ENCODE data around the gene AQP1.

The AQP1 gene

GRCh38 chr7:30925913-30926312 lies 14.3 kb downstream of the AQP1 start:
- H3K9ac ChIP-seq, result no peak overlapping the region
- H2AFZ ChIP-seq, result no peak overlapping the region
- no peak overlapping the region for H3K27ac ChIP-seq
- H3K79me2 ChIP-seq, result no peaks in the 10 kb centered on the region
- no peaks in the 10 kb centered on the region for H3K4me1 ChIP-seq
- H3K4me3 ChIP-seq (ENCODE audit: low read depth, low read length), result no peak overlapping the region
- TF ChIP-seq CTCF (IDR thresholded peaks at IDR 0.05), result no peak
- H3K9me3 ChIP-seq (ENCODE audit: control insufficient read depth, low read length), result no peaks in the 10 kb centered on the region
- no peak overlapping the region for H3K4me2 ChIP-seq (ENCODE audit: low read length)
- H3K36me3 ChIP-seq (ENCODE audit: control insufficient read depth, insufficient read depth, low read length), result no peaks in the 10 kb centered on the region
- no peaks in the 10 kb centered on the region for H3K27me3 ChIP-seq (ENCODE audit: control insufficient read depth, insufficient read depth, low read length)

GRCh38 chr7:30926313-30926712 lies 14.7 kb downstream of the AQP1 start:
- no peaks in the 10 kb centered on the region for H3K9me3 ChIP-seq (ENCODE audit: control insufficient read depth, low read length)
- H3K4me2 ChIP-seq (ENCODE audit: low read length), result no peak overlapping the region
- no peak overlapping the region for H2AFZ ChIP-seq
- no peak overlapping the region for H3K4me3 ChIP-seq (ENCODE audit: low read depth, low read length)
- no peak overlapping the region for H3K9ac ChIP-seq
- no peaks in the 10 kb centered on the region for H3K36me3 ChIP-seq (ENCODE audit: control insufficient read depth, insufficient read depth, low read length)
- no peaks in the 10 kb centered on the region for H3K79me2 ChIP-seq
- H3K27ac ChIP-seq, result no peak overlapping the region
- TF ChIP-seq CTCF (IDR thresholded peaks at IDR 0.05), result no peak
- H3K4me1 ChIP-seq, result no peaks in the 10 kb centered on the region
- H3K27me3 ChIP-seq (ENCODE audit: control insufficient read depth, insufficient read depth, low read length), result no peaks in the 10 kb centered on the region

GRCh38 chr7:30927040-30927439 lies 15.4 kb downstream of the AQP1 start:
- Histone ChIP-seq H2AFZ (no peak overlapping the region), H3K4me1 (no peaks in the 10 kb centered on the region), H3K9me3 (ENCODE audit: control insufficient read depth, low read length) (no peaks in the 10 kb centered on the region), H3K27me3 (ENCODE audit: control insufficient read depth, insufficient read depth, low read length) (no peaks in the 10 kb centered on the region), H3K79me2 (no peaks in the 10 kb centered on the region), H3K4me3 (ENCODE audit: low read depth, low read length) (no peak overlapping the region), H3K36me3 (ENCODE audit: control insufficient read depth, insufficient read depth, low read length) (no peaks in the 10 kb centered on the region), H3K27ac (no peak overlapping the region), H3K4me2 (ENCODE audit: low read length) (no peak overlapping the region), H3K9ac (no peak overlapping the region)
- TF ChIP-seq CTCF (IDR thresholded peaks at IDR 0.05), result no peak

- TF ChIP-seq CTCF (IDR thresholded peaks at IDR 0.05), result no peak
- Histone ChIP-seq H3K79me2 (no peaks in the 10 kb centered on the region), H3K4me1 (no peaks in the 10 kb centered on the region), H3K9me3 (ENCODE audit: control insufficient read depth, low read length) (no peaks in the 10 kb centered on the region), H3K9ac (no peak overlapping the region), H3K4me2 (ENCODE audit: low read length) (no peak overlapping the region), H2AFZ (no peak overlapping the region), H3K27ac (no peak overlapping the region), H3K36me3 (ENCODE audit: control insufficient read depth, insufficient read depth, low read length) (no peaks in the 10 kb centered on the region), H3K27me3 (ENCODE audit: control insufficient read depth, insufficient read depth, low read length) (no peaks in the 10 kb centered on the region), H3K4me3 (ENCODE audit: low read depth, low read length) (no peak overlapping the region)
These were observed 15.9 kb downstream of the AQP1 start for GRCh38 chr7:30927559-30927958.

GRCh38 chr7:30928254-30928872 lies 16.7 kb downstream of the AQP1 start:
- Histone ChIP-seq H3K27ac (no peak overlapping the region), H3K4me1 (no peaks in the 10 kb centered on the region), H2AFZ (no peak overlapping the region), H3K27me3 (ENCODE audit: control insufficient read depth, insufficient read depth, low read length) (no peaks in the 10 kb centered on the region), H3K79me2 (no peaks in the 10 kb centered on the region), H3K4me2 (ENCODE audit: low read length) (no peak overlapping the region), H3K9ac (no peak overlapping the region), H3K4me3 (ENCODE audit: low read depth, low read length) (no peak overlapping the region), H3K9me3 (ENCODE audit: control insufficient read depth, low read length) (no peaks in the 10 kb centered on the region), H3K36me3 (ENCODE audit: control insufficient read depth, insufficient read depth, low read length) (no peaks in the 10 kb centered on the region)
- TF ChIP-seq CTCF (IDR thresholded peaks at IDR 0.05), result no peak
